Sciatic nerve (tissue), 2 donors: ENCODE results near the gene LPP. TPM values are rescaled to one million over a fixed set of nuclear protein-coding genes. Genes with fewer than 3 reads are reported as not detected.
A peak's percentile ranks its signal among the peaks of the same experiment; 100 is the strongest.

Experiments
- ATAC-seq: fragments of 200-7000 bp; cut with Tn5 transposase; one replicate; pipeline ENCODE4 v1.9.1; 2020; ENCODE audit warnings: mild to moderate bottlenecking, moderate library complexity
- DNase-seq: peaks from one replicate; pipeline ENCODE4 v3.0.0-alpha.2; 2020; ENCODE audit warnings: low spot score
- intact Hi-C: fragments of 100-400 bp; cut with DNase I; formaldehyde crosslinking; loops from one replicate; pipeline ENCODE4 v1.14.2; 2022
- total RNA-seq: library from RNA; stranded (reverse); fragmentation: NEBNext Ultra II Directional; extraction: Animal tissue kit (Norgen Biotek cat#: 25700); gene quantifications from one replicate; pipeline ENCODE4 v1.2.1, GENCODE V29; 2021
- donor health status: DM: no; HTN: no; CAD: no.
- donor health status: DM: no; HTN: no; CAD: no.

Gene LPP
- total RNA-seq, 1 donor from 2014 or later: 231 TPM

DNA sequence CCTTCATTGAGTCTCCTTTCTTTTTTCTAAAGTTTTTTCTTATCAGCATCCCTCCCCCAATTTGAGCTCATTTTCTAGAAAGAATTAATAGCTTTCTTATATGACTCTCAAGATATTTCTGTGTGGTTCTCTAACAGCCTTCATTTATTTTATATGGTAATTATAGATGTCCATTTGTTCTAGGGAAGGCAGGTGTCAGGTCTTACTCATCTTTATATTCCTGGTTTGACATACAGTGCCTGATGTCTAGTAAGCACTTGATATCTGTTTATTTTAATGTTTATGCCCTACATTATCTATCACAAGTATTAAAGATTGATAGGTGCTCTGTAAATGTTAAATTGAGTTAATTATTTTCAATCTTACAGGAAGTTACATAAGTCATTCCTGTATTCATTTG, 591.1 kb downstream of the LPP start:
- DNase-seq (no peak), ATAC-seq (no peak)
- intact Hi-C loops: no loop called here

DNA sequence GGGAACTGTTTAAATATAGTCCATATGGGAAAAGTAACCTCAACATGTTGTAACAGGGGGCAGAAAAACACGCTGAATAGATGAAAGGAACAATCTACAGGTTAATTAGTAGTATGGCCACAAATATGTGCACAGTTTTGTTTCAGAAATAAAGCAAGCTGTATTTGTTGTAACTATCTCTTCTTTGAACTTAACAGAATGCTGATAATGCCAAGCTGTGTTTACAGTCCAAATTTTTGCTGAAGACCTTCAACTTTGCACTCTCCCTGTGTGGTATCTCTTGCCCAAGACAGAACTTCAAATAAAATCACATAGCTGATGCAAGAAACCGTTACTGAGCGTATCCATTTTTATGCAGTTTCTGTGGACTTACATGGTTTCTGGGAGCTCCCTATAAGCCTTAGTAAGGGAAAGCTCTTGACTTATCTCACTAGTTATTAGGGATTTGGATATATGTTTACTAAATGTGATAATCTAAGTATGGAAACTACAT, 592.4 kb downstream of the LPP start:
- no peak for DNase-seq
- peak; percentile 35 for ATAC-seq
- intact Hi-C loops: no loop called here

DNA sequence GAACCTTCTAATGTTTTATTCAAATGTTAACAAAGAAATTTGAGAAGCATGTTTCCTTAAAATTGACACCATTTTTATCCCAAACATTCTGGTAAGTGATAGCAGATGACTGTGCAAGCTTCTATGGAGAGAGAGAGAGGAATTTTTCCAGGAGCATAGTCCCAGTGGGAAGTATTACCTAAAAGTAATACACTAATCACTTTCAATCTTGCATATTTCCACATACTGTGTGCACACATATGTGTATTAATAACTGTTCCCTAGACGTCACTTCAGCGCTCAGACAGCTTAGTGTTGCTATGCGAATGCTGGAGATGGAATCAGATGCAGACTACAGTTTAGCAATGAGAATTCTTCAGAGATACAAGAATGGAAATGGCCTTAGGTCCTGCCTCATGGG, 593.5 kb downstream of the LPP start:
- peak; percentile 65 for ATAC-seq
- no peak for DNase-seq
- intact Hi-C loops: no loop called here

DNA sequence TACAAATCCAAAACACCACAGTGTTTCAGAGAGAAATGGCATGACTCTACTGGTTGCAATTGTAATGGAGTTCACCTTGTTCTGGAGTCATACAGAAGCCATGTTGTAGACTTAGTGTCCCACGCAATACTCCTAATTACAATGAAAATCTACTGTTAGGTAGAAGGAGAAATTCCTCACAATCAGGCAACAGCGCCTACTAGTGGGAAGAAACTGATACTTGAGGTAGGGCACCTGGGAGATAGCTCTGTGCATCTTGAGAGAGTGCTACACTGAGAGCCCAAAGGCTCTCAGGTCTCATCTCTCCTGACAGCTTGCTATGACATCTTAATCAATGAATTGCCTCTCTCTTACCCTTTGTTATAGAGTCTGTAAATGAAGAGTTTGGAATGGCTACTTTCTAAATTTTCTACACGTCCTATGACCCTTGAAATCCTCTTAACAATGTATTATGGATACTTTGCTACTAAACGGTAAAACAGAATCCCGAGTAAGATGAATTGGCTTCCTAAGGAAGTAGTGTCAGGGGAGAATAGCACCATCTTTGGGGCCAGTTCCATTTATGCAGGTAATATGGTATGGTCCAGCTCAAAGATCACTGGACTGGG, 595.2 kb downstream of the LPP start:
- no peak for DNase-seq
- no peak for ATAC-seq
- intact Hi-C loops: no loop called here

DNA sequence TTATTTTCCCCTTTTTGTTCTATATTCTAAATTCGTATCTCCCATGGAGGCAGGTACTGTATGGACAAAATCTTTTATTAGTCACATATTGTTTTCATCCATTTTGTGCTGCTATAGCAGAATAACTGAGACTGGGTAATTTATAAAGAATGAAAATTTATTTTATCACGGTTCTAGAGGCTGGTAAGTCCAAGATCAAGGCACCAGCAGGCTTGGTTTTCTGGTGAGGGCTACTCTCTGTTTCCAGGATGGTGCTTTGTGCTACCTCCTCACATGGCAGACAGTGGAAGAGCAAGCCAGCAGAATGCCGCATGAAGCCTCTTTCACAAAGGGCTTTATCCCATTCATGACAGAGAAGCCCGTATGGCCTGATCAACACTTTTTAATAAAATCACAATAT, 595.9 kb downstream of the LPP start:
- DNase-seq (no peak), ATAC-seq (no peak)
- intact Hi-C loops: no loop called here

DNA sequence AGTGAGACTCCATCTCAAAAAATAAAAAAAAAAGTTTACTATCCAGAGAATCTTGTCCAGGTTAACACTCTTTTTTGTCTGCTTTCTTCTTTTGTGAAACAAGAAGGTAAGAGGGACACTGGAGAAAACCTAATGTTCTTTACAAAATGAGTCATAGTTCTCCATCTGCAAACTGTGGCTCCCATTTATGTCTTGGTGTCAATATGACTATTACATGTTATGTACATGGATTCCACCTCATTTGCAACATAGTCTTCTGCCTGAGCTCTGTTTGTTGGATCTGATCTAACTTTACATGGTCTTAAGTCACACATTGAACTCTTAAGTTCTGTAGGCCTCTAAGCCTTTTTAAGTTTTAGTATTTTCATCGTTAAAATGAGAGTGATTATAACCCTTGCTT, 596.7 kb downstream of the LPP start:
- intact Hi-C loops: no loop called here
- DNase-seq (no peak), ATAC-seq (no peak)

DNA sequence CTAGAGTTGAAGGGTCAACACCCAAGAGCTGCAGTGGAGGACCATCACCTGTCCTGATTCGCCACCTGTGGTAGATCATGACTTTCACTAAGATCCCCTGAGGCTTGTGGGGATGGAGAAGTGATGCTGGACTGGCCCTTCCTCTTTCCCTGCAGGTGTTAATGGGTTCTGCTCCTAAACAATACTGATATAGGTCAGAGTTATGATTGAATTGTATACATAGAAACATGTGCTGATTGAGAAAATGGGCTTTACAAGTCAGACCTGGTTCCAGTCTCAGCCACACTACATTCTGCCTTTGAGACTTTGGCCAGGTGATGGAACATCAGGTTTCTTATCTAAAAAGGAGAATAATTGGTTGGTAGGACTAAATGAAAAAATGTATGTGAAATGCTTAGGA, 598.9 kb downstream of the LPP start:
- no peak for ATAC-seq
- no peak for DNase-seq
- intact Hi-C loops: no loop called here

DNA sequence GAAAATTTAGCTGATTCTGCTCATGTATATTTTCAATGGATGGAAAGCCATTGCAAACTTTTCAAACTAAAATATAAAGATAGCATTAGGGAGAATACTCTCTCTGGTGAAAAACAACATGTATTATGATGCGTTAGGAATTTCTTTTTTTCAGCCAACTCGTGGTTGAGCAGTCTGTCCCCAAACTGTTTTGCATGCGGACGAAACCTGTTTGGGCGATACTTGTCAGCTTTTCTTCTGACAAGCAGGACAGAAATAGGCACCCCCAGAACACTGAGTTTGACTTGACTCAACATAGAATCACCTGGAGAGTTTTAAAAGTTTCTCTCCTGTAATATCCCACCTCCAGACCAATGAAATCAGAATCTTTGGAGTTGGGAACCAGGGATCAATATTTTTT, 600.3 kb downstream of the LPP start:
- DNase-seq (no peak), ATAC-seq (no peak)

DNA sequence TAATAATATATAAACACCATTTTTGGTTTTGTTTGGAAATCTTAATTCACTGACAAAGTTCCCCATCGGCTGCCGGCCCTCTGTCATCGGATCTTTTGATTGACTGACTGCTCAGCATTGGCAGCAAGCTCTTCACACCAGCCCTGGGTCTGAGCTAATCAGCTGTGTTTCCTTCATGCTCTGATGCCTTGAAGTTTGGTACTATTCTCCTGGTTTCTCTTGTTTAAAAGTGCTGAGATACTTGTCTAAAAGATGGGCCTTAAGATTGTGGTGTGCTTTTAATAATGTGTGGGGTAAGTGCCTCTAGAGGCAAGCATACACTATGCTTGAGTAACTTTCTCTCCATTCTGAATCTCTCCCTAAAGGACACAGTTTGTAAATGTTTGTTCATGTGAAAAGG, 602.3 kb downstream of the LPP start:
- intact Hi-C loops: no loop called here
- ATAC-seq (no peak), DNase-seq (no peak)

More for the DNA sequence above, 600.3 kb downstream of the LPP start:
- intact Hi-C loops: no loop called here

DNA sequence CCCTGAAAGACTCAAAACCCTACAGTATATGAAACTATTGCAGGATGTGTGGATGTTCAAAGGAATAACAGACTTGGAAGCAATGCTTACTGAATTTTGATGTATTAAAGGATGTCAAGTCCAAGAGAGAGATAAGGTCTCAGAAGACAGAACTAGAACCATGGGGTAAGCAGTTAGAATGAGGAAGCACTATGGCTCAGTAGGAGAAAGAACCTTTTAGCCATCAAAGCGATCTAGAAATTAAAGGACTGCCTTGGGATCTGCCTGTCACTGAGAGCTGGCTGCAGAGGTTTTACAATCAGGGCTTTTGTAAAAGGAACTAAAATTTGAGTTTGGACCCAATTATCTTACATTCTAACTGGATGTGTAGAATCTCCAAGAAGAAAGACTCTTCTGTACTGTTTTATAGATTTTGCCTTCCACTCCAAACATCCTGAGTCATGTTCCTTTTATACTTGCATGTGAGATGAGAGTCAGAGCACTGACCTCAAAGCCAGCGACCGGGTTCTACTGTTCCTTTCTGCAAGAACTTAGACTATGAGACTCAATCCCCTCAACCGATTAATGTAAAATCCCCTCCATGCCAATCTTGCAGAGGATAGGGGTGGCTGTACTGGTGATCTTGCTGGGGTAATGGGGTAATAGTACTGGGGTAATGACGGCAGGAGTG, 605.5 kb downstream of the LPP start:
- intact Hi-C loops: no loop called here
- ATAC-seq (no peak), DNase-seq (no peak)

DNA sequence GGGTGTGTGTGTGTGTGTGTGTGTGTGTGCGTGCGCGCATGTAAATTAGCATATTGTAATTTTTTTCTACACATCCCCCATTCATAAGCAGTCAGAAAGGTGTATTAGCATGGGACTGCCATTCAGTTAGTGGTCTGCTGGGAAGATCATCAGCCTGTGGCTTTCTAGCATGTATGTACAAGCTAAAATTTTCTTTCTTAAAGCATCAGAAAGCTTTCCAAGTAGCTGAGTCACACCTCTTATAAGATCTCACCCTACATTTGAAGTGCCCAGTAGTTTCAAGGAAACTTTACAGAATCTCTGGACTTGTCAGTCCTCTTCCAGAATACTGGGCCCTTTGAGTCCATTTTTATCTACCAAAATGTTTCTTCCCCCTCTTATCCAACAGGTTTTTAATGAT, 606.5 kb downstream of the LPP start:
- DNase-seq: no peak
- intact Hi-C loops: no loop called here
- ATAC-seq: no peak

DNA sequence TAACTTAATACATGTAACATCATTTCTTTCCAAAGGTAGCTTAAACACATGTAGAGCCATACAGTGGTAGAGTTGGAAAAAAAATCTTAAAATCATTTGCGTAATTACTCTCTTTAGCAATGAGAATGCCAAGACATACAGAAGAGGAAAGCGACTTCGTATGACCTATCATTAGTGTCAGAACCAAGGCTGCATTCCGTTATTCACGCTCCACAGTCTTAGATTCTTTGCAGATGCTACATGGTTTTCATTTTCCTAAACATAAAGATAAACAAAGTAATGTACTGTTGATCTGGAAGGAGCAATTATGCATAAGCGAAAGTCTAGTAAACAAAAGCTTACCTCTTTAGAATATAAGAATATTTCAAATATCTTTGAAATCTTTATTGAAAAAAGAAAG, 607.5 kb downstream of the LPP start:
- no peak for DNase-seq
- intact Hi-C loops: no loop called here
- no peak for ATAC-seq

DNA sequence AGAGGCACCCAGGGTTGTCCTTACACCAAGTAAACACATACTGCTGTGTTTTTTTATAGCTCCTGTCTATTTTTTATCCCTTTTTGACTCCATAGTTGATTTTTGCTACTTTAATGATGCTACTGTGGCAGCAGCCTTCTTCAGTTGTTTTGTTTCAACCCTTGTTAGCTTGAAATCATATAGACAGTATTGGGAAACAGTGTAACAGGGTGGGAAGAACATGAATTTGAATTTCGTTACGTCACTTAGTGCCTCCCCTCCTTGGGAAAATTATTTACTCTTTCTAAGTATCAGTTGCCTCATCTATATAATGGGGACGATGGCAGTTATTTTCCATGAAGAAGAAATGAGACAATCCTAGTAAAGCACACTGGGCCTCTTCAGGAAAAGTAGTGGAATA, 608.0 kb downstream of the LPP start:
- DNase-seq (no peak), ATAC-seq (no peak)
- intact Hi-C loops: no loop called here

DNA sequence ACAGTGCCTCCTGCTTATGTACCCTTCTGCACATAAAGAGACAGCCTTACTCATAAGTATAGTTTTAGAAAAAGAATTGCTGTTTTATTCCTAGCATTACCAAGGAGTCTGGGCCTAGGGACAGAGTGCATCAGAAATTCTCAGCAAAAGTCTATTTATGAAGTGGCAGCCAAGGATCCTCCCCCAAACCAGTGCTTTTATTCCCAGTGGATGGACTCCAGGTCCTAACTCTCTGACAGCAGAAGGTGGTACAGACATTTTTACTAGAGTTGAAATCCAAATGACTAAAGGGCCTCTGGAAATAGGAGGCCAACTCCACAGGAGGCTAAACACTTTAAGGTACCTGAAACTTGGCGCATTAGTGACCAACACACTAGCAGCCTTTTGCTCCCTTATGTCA, 610.7 kb downstream of the LPP start:
- DNase-seq: no peak
- peak; percentile 39 for ATAC-seq
- intact Hi-C loops: no loop called here

DNA sequence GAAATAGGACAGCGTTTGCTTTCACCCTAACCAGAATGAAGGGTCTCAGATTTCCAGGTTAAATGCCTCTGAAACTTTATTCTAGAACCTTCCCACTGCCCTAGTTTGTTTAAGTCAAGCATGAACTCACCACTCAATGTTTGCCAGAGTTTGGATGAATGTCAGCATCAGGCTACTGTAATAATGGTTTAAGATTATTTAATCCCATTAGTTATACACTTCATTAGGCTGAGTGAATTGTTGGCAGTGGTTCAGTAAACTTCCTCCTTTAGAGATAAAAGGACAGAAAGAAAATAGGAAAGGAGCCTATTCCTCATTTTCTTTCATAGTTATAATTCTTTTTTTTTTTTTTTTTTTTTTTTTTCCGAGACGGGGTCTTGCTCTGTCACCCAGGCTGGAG, 615.9 kb downstream of the LPP start:
- intact Hi-C loops: no loop called here
- ATAC-seq (no peak), DNase-seq (no peak)

DNA sequence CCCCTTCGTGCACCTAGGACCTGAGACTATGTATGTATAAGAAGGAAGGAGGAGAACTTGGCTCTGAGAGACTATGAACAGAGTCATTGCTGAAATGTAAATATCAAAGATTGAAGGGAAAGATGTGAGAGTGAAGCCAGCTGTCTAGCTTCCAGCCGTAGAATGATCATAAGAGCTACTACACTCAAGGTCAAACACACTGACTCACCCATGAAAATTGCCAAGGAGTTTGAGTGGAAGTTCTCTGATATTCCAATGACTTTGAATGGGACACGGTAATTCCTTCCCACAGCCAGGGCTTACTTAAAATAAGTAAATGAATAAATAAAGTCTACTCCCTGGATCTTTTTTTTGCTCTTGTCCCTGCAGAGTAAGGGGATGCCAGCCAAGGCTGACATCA, 618.9 kb downstream of the LPP start:
- intact Hi-C loops: no loop called here
- ATAC-seq (peak; percentile 41), DNase-seq (no peak)

DNA sequence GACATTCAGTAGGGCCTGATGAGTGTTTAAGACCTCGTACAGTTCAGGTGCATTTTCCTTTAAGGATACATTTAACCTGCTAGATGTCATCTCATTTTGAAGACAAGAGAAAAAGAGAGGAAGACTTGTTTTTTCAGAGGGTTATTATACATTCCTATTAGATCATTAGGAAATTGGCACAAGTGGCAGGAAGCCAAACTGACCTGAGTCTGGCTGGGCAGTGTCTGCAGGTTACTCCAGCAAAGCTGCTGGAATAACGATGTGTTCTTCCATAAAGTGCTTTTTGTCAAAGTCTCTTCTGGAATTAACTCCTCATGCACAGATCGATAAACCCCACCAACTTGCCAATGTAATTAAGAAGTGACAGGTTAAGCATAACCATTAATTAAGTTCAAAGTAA, 621.5 kb downstream of the LPP start:
- no peak for ATAC-seq
- no peak for DNase-seq
- intact Hi-C loops: no loop called here

DNA sequence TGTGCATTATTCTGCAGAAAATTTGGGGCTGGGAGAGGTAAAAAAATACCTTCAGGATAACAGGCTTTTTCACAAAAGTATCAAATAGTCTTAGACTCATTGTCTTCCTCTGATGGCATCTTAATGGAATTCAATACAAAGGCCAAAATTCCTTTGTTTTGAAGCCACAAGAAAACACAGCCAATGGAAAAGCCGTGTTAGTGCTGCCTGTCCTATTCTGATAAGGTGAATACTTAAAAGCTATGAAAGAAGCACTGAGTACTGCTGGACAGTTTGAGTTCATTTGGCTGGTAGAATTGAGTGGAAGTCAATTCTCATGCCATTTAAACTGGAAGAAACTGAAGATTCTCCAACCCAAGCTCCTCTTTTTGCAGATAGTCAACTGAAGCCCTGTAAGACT, 622.5 kb downstream of the LPP start:
- ATAC-seq (no peak), DNase-seq (no peak)
- intact Hi-C loops: no loop called here

DNA sequence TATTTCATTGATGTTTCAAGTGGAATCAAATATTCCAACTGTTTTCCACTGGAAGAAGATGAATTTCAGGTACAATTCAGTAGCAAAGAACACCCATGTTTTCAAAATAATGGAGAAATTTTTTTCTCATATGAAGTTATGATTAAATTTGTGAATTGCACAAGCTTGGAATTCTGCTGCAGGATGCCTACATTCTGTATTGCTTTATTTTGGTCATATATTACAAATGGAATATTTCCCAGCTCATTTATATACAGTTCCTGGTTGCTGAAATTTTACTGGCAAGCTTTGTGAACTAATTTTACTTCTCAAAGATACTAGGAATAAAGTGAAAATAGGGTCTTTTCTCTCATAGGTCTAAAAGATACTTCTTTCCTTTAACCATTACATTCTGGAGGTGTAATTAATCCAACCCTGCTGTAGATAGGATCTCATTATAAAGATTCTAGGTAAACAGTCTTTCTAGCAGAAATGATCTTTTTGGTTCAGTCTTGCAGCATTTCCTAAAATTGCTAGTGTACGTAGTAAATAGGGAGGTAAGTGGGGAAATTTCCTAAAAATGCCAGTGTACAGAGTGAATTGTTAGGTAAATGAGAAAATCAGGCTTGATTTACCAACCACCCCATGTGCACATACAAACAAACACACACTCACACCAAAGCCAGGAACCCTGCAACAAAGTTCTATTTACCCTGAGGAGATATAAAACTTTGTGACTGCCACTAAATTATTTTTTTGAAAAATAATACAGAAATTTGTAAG, 624.3 kb downstream of the LPP start:
- intact Hi-C loops: no loop called here
- DNase-seq (no peak), ATAC-seq (no peak)

DNA sequence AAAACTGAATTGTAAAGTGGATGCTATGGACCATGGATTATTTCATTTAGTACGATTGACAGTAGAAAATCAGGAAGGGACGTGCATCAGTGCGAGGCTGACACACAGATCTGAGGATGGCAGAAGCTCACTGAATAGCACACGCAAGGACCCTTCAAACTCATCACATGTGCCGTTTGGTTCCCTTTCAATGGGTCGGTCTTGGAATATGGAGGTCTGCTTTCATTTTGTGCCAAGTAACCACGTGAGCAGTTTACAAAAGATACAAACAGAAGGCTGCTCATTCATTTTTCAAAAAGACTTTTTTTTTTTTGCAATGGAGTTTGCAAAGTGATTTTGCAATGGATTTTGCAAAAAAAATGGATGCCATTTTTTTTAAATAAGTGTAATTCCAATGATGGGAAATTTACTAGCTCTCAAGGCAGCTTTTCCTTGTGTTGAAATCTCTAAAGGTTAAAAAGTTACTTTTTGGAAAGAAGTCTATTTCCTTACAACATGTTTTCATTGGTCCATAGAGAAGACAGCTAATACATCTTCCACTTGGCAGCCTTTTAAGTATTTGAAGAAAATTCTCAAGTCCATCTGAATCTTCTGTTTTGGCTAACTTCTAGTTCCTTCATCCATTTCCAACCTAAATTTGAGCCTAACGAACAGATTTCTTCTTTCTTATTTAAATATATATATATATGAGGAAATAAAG, 625.5 kb downstream of the LPP start:
- peak; percentile 71 for ATAC-seq
- intact Hi-C loops: no loop called here

More for the DNA sequence above, 625.5 kb downstream of the LPP start:
- no peak for DNase-seq
